Stimulated activated CD4-positive, alpha-beta T cell treated with anti-CD3 and anti-CD28 coated beads, Interleukin-1b, Interleukin-23, amount 100 ng/mL, for 1 hour (primary cell): Measurements from ENCODE around the gene PPP1R1B.
"Not testable (repeated sequence)": the region's sequence is repeated elsewhere in the genome, so short reads cannot be mapped to it uniquely, and the experiment has no call there.

Experiments used
- DNase-seq, 2 donors: peaks; one replicate each; pipeline ENCODE4 v3.0.0-alpha.2; 2020; ENCODE audit warnings: low read depth in 2 of 2

The PPP1R1B gene

GRCh38 chr17:39626171-39627046 lies at the start of gene PPP1R1B:
PPP1R1B (plus strand) TSS chr17:39626952; CDS start chr17:39627393, 441 bp downstream.
- no peak for DNase-seq

- DNase-seq, result no peak
Measured at GRCh38 chr17:39578272-39578671, 48.5 kb upstream of the PPP1R1B start.

- no peak for DNase-seq
Measured at GRCh38 chr17:39579318-39580081, 47.3 kb upstream of the PPP1R1B start.

GRCh38 chr17:39580082-39580468 lies 46.7 kb upstream of the PPP1R1B start:
- DNase-seq, result no peak

- DNase-seq, result no peak
Measured at GRCh38 chr17:39581071-39581758, 45.5 kb upstream of the PPP1R1B start.

- DNase-seq, result no peak
Measured at GRCh38 chr17:39581759-39582085, 45.0 kb upstream of the PPP1R1B start.

GRCh38 chr17:39582658-39583057 lies 44.1 kb upstream of the PPP1R1B start:
- DNase-seq, result no peak

- DNase-seq, result not testable (repeated sequence)
Measured at GRCh38 chr17:39590180-39590579, 36.6 kb upstream of the PPP1R1B start.

- DNase-seq, result no peak
Measured at GRCh38 chr17:39591958-39592954, 34.5 kb upstream of the PPP1R1B start.

- DNase-seq, result no peak
Measured at GRCh38 chr17:39593371-39593770, 33.4 kb upstream of the PPP1R1B start.

GRCh38 chr17:39595294-39595693 lies 31.5 kb upstream of the PPP1R1B start:
- no peak for DNase-seq

GRCh38 chr17:39595928-39596510 lies 30.7 kb upstream of the PPP1R1B start:
- DNase-seq, result no peak

- DNase-seq, result no peak
Measured at GRCh38 chr17:39596543-39597267, 30.0 kb upstream of the PPP1R1B start.

GRCh38 chr17:39597372-39598046 lies 29.2 kb upstream of the PPP1R1B start:
- DNase-seq, result no peak

- DNase-seq, result no peak
Measured at GRCh38 chr17:39598047-39598481, 28.7 kb upstream of the PPP1R1B start.

GRCh38 chr17:39598630-39599003 lies 28.1 kb upstream of the PPP1R1B start:
- DNase-seq, result no peak

GRCh38 chr17:39599004-39599664 lies 27.6 kb upstream of the PPP1R1B start:
- DNase-seq, result no peak

- DNase-seq, result no peak
Measured at GRCh38 chr17:39599665-39600231, 27.0 kb upstream of the PPP1R1B start.
